SKM-1 treated with dmso at 0.1 percent for 144 hours (cell line): ENCODE data around the gene PDE4DIP.
"Not testable (repeated sequence)": the region's sequence is repeated elsewhere in the genome, so short reads cannot be mapped to it uniquely, and the experiment has no call there.

Experiments
- DNase-seq: peaks from one replicate; lab custom pipeline; 2025; ENCODE audit not compliant: unreplicated experiment; lab: John Stamatoyannopoulos, UW

The PDE4DIP gene

DNA sequence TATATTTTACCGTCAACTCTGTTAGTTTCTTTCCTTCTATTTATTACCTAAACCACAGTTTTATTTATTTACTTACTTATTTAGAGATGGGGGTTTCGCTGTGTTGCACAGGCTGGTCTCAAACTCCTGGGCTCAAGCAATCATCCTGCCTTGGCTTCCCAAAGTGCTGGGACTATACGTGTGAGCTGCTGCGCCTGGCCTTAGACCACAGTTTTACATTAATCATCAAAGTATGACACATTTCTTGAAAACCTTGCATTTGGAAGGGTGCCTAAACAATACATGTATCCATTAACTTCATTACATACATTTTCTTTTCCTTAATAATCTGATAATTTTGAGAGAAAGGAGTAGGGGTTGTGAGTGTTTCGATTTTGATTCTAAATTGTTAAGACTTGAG is 124.9 kb downstream of the PDE4DIP start:
- not testable (repeated sequence) for DNase-seq

DNA sequence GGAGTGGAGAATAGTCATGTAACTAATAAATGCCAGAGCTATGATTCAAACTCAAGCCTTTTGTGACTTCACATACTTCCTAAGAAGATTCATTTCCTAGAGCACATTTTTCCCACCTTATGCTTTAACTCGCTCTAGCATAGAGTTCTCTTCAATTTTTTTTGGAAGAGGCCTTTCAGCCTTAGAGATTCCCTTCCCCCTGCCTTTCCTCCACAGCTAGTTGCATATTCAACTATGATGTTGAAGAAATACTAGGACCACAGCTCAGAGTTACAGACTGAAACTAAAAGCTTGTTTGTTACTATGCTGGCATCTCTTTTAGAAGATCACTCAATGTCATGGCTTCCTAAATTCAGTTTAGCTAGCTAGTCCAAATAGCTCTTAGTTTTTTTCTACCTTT is 131.2 kb downstream of the PDE4DIP start:
- not testable (repeated sequence) for DNase-seq

DNA sequence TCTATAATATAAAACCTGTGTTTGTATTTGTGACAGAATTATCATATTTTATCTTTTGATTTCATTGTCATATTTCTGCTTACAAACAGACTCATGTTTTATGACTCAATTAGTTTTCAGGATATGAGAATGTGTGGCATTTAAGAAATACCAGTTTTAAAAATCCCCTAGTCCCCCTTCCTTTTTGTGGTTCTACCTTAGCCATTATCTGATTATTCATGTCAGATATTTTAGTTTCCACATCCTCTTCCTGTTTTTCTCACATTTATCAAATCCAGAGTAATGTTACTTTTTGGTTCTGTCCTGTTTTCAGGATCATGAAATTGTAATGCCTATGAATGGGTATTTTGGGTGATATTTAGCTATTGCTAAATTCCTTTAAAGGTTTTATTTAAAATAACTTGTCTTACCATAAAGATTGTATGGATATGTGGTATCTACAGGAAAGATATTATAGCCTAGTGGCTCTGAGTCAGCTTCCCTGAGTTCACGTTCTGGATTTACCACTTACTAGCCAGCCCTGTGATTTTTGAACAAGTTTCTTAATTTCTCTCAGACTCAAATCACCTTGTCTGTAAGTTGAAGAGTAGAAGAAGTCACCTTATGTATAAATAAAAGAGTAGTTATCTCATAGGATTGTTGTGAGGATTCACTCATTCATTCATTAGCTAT is 131.8 kb downstream of the PDE4DIP start:
- DNase-seq = not testable (repeated sequence)

DNA sequence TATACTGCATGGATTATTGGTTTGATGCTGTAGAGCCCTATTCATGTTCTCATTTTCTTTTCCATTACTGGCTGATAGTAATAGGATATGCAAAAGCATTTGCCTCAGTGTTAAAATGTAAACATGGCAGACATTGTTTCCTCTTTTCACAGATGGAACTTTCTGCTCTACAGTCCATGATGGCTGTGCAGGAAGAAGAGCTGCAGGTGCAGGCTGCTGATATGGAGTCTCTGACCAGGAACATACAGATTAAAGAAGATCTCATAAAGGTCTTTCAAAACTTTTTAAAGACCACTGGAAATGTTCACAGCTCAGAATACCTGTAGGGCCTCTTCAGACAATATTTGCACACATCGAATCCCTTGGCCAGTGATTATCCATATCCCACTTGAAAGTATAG is 133.6 kb downstream of the PDE4DIP start:
- DNase-seq = not testable (repeated sequence)

DNA sequence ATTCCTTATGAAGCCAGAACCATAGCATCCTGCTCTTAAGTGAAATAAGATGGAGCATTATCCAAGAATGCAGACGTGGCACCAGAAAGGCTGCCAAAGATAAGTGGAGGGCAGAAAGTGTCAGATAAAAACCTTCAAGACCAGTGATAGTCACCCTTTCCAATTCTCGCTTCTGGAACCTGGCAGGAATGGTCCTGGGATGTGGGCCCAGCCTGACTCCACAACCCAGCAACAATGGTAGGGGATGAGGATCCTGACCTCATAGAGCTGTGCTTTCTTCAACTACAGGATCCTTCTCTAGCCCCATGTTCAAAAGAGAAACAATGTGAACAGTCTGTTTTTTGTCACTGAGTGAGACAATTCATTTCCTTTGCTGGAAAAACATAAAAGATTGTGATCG is 145.2 kb downstream of the PDE4DIP start:
- DNase-seq = not testable (repeated sequence)

DNA sequence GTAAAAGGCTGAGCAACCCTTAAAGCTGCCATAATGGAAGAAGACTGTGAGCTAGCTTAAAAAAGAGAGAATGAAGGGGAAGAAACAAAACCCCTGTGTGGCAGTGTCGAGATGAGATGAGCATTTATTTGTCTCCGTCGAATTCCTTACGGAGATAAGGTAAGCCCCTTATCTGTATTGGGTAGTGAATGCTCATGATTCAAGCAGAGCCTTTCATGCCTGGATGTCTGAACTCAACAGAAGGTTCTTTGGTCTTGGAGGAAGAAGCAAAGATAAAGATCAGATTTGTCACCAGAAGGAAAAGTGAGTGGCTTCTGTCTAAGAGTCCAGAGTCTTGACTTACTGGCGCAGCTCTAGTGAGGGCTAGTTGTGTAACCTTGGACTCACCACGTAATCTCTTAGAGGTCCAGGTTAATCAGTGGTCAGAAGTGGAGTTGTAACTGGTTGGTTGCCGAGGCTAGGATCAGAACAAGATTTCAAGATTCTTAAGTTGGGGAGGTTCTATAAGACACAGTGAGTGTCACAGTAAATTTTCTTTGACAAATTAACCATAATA is 146.1 kb downstream of the PDE4DIP start:
- not testable (repeated sequence) for DNase-seq

DNA sequence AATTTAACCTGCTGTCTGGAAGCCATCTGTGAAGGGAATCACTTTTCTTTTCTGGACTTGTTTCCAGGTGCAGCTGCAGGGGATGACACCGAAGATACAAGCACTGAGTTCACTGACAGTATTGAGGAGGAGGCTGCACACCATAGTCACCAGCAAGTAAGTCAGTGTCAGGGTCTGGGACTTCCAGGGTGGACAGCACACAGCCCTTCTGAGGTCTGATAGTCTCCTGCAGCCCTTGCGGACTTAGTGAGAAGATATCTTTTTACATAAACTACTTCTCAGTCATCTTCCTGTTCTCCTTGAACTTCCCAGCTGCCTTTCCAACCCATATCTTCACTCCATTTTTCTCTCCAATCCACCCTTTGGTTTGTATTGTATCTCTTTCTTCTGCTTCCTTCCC is 147.6 kb downstream of the PDE4DIP start:
- not testable (repeated sequence) for DNase-seq

DNA sequence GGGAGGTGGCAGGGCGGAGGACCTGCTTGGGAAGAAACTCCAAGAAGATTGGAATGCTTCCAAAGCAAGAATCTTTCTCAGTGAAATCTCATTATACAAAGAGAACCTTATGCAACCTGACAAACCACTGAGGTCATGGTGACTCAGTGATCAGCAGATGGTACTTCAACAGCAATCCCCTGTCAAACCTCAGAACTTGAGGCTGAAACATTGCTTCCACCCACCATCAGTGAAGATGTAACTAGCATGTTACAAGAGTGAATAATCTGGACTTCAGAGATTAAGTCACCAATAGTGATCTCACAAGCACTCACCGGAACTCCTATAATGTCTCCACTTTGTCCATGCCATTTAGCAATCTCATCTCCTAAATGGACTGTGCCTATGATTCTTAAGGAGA is 148.1 kb downstream of the PDE4DIP start:
- not testable (repeated sequence) for DNase-seq

DNA sequence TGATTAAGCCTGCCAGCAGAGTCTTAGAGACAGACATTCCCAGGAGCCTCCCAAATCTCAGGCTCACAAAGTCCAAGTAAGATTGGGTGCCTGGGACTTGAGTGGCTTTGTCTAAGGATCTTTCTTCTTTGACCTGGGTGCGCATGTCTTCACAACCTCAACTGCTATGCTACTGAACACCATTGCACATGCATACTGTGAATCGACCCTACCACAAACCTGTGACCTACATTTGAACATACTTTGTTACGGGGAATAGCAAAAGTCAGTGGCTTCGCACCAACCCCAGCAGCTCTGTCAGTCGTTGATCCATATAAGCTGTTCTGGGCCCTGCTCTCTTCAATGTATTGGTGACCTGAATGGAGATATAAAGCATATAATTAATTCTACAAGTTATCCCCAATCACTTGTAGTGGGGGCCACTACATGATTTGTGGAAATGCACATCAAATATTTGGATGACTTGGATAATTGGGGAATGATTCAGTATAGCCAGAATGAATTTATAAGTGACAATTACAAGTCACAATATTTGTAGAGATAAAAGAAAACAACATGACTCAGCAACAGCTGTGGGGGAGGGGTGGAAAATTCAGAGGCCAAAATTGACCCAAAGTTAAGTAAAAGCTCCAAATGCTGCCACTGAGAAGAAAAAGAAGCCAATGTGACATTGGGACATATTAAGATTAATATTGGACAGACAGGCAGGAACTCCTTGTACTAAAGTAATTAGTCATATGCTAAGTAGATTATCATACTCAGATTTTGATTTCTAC is 152.4 kb downstream of the PDE4DIP start:
- DNase-seq = not testable (repeated sequence)

DNA sequence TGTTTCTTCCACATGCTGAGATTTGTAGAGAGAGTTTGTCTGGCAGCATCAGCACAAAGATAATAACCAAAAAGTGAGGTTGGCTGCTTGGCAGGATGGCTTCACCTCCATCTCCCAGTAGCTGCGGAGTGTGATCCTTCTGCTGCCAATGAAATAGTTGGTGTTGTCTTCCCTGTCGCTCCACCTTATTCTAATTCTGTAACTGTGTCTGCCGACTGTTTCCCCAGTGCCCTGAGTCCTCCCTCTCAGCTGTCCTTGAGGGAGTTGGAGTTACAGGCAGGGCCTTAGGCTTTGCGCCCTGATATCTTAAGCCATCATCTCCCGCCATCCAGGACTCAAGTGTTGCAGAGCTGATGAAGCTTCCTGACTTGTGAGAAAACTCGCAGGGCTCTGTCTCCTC is 153.2 kb downstream of the PDE4DIP start:
- DNase-seq = not testable (repeated sequence)

DNA sequence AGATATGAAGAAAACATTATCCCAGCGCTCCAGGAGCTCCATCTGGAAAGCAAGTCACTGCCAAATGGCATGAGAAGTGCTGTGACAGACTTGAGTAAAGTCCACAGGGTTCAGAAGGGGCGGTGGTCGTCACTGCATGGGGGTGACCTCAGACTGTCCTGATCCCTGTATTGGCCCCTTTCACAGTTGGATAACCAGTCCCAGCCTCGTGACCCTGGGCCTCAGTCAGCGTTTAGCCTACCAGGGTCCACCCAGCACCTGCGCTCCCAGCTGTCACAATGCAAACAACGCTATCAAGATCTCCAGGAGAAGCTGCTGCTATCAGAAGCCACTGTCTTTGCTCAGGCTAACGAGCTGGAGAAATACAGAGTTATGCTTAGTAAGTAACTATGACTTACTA is 158.4 kb downstream of the PDE4DIP start:
- DNase-seq = not testable (repeated sequence)

DNA sequence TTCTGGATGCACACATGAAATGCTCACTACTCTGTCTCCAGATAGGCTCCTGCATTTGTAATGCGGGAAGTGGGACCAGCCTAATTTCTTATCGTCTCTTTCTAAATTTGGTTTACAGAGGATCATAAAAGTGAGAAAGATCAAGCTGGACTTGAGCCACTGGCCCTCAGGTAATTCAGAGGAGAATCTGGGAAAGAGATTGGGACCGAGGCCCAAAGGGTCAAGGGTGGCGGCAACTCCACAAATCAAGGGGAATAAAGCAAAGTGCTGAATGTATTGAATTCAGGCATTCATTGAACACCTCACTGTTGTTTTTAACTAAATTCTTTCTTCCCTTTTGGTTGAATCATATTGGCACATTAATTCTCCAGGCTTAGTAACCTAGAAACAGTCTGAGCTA is 164.1 kb downstream of the PDE4DIP start:
- not testable (repeated sequence) for DNase-seq

DNA sequence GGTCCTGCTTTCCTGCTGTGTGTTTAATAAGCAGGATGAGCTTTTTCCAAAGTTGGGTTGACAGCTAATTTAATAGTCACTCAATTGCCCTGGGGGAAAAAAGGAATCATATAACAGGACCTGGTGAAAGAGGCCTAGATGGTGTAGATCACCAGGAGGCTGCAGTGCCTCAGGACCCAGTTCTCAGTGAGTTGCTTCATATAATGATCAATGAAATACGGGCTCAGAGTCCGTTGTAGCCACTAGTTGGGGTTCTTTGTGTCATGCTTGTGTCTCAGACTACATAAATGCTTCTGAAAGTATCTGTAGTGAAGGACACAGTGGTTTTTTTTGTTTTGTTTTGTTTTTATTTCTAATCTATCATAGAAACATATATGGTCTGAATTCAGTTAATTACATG is 164.5 kb downstream of the PDE4DIP start:
- not testable (repeated sequence) for DNase-seq

DNA sequence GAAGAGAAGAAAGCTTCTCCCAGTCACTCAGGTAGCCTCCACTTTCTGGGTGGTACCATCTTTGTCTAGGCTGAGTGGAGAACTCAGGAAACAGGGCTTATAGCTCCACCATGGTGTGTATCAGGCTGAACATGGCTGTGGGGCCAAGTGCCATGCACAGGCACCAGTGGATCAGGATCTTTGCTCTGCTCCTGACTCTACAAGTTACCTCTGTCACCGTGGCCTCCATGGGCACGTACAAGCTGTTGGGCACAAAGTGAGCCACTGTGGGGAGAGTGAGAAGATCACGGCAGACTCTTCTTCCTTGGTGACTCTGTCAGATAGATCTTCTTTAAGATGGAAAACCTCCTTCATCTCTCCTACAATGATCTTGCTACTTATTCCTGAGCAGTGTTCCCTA is 165.5 kb downstream of the PDE4DIP start:
- not testable (repeated sequence) for DNase-seq

DNA sequence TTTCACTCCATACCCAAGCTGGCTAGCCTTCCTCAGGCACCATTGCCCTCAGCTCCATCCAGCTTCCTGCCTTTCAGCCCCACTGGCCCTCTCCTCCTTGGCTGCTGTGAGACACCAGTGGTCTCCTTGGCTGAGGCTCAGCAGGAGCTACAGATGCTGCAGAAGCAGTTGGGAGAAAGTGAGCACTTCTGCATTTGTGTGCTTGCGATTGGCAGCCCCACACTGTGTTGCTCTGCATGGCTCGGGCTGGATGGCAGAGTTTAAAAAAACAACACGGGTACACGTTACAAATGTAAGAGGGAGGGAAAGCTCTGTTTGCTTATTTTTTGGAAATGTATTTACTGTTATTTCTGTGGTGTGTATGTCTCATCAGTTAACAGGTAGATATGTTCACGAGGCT is 168.4 kb downstream of the PDE4DIP start:
- DNase-seq = not testable (repeated sequence)

DNA sequence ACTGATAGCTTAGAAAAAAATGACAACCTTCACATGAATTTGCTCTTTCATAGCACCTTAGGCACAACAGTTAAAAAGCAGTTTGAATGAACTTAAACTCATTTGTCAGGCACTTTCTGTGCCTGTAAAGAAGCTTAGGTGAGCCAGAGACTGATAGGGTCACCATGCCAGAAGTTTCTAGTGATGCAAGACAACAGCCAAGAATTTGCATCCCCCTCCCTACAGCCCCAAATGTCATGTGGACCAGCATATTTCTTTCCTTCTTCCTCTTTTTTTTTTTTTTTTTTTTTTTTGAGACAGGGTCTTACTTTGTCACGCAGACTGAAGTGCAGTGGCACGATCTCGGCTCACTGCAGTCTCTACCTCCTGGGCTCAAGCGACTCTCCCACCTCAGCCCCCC is 169.3 kb downstream of the PDE4DIP start:
- DNase-seq = not testable (repeated sequence)

DNA sequence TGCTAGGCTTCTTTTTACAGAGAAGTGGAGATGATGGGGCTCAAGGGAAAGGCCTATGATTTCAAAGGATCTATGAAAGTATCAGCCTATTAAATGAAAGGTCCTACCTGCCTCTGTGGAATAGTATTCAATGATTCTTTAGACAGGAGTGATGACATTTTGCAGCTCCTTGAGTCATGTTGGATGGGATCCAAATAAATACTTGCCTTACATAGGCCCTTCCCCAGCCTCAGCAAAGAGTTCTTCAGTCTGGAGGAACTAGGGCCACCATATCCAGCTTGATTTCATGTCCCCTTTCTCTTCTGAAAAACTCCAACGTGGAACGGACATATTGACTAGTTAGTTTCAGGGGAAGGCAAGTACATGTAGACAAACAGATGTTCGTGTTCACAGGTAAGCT is 171.3 kb downstream of the PDE4DIP start:
- DNase-seq = not testable (repeated sequence)

DNA sequence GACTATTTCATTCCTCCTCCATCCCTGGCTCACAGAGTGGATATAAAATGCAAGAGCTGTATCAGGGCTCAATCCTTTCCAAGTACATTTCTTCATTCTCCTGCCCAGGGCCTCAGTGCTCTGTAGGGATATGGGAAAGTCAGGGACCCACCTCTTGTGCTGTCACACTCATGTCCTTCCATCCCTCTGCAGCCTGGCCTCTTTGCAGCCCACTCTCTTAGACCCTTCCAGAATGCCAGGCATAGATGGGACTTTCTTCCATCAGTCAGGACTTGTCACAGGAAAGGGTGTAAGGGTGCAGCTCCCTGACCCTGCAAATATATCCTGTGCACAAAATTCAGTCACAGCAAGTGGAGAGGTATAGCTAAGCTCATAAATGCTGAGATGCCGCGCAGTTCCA is 172.4 kb downstream of the PDE4DIP start:
- not testable (repeated sequence) for DNase-seq

DNA sequence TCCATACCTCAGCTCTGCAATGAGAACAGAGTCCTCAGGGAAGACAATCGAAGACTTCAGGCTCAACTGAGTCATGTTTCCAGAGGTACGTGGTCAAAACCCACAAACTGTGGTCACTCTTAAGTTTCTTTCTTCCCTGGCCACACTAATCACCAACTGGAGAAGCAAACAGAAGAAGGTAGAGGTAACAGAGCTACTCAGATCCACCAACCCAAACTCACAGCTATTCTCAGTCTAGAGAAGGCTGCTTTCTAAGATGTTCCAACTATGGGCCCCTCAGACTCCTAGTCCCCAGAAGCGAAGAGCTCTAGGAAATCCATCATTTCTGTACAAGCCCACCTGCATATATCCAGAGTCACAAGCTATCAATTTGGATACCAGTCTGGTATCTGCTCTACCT is 174.3 kb downstream of the PDE4DIP start:
- DNase-seq = not testable (repeated sequence)

DNA sequence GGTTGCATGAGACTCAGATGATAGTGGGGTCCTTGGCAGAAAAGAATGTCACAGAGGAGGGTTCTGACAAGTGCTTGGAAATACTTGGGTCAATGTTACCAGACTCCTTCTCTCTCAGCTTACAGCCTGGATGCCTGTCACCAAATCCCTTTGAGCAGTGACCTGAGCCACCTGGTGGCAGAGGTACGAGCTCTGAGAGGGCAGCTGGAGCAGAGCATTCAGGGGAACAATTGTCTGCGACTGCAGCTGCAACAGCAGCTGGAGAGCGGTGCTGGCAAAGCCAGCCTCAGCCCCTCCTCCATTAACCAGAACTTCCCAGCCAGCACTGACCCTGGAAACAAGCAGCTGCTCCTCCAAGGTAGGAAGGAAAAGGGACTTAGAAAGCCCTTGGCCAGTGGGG is 180.1 kb downstream of the PDE4DIP start:
- not testable (repeated sequence) for DNase-seq

DNA sequence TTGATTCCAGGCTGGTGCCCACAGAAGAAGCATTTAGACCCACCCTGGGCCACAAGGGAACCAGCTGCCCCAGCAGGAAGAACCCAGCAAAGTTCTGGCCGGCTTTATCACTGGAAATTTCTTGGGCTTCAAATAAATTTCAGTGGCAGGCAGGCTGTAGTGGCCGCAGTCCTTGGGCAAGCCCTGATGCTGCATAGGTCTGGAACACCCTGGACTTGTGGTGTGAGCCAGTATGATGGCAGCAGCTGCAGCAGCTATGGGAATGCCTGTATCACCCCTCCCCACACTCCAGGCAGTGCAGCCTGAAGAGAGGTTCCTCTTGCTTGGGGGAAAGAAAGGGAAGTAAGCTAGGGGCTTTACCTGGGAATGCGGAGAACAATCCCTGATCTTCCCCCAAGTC is 189.7 kb downstream of the PDE4DIP start:
- DNase-seq = not testable (repeated sequence)

DNA sequence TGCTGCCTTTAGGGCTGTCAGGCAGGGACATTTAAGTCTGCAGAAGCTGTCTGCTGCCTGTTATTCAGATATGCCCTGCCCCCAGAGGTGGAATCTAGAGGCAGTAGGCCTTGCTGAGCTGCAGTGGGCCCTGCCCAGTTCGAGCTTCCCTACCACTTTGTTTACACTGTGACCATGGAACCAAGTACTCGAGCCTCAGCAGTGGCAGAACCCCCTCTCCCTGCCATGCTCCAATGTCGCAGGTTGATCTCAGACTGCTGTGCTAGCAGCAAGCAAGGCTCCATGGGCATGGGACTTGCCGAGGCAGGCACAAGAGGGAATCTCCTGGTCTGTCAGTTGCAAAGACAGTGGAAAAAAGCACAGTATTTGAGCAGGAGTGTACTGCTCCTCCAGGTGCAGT is 198.8 kb downstream of the PDE4DIP start:
- not testable (repeated sequence) for DNase-seq
